ENCODE measurements around the gene AAK1. TPM values are rescaled to one million over a fixed set of nuclear protein-coding genes. Genes with fewer than 3 reads are reported as not detected.

The AAK1 gene
- total and polyA plus RNA-seq, 10 of the 15 experiments (the other 5 are each of a cell fraction or from before 2014, with no cell fraction given), result 2.9 to 41.4 (median 17.5) TPM

GRCh38 chr2:69601179-69601612, 42.3 kb downstream of the AAK1 start:
- FAIRE-seq, result no peak
- WGBS (ENCODE audit: insufficient coverage, insufficient replicate concordance, low lambda C conversion rate, missing lambda C conversion rate), result 47% methylated on average over 2 of the region's 2 CpGs
- intact Hi-C loops (cut with micrococcal nuclease; ENCODE audit: unreplicated experiment), result no loop called here
- TF ChIP-seq POLR2A (IDR thresholded peaks at IDR 0.05; ENCODE audit: low read depth, low read length), result no peak
- no peak for TF ChIP-seq PAX5 (IDR thresholded peaks at IDR 0.05; ENCODE audit: borderline replicate concordance, low read depth, low read length)
- TF ChIP-seq RELB (IDR thresholded peaks at IDR 0.05; ENCODE audit: low read depth), result no peak
- no peak for TF ChIP-seq ZNF207 (IDR thresholded peaks at IDR 0.05; ENCODE audit: borderline replicate concordance)
- TF ChIP-seq BRCA1 (IDR thresholded peaks at IDR 0.05; ENCODE audit: low read depth, low read length), result no peak
- TF ChIP-seq ELK1 (IDR thresholded peaks at IDR 0.05; ENCODE audit: low read depth, low read length), result no peak
- TF ChIP-seq NFXL1 (IDR thresholded peaks at IDR 0.05; ENCODE audit: borderline replicate concordance), result no peak
- no peak for TF ChIP-seq ZBTB40 (IDR thresholded peaks at IDR 0.05; ENCODE audit: borderline replicate concordance)
- TF ChIP-seq ZBTB11 (CRISPR knock-in tag; IDR thresholded peaks at IDR 0.05), result no peak
- TF ChIP-seq SMAD5 (IDR thresholded peaks at IDR 0.05; ENCODE audit: low read depth), result no peak
- no peak for TF ChIP-seq NFYA (IDR thresholded peaks at IDR 0.05; ENCODE audit: borderline replicate concordance, low read depth, low read length)
- TF ChIP-seq EZH2 (IDR thresholded peaks at IDR 0.05; ENCODE audit: borderline replicate concordance, control insufficient read depth, low read depth, low read length), result no peak
- no peak for TF ChIP-seq IKZF1 (conservative IDR thresholded peaks at IDR 0.05)
- no peak for TF ChIP-seq PML (IDR thresholded peaks at IDR 0.05; ENCODE audit: low read length)
- no peak for TF ChIP-seq IRF4 (IDR thresholded peaks at IDR 0.05; ENCODE audit: low read depth, low read length)

More at GRCh38 chr2:69601179-69601612, 42.3 kb downstream of the AAK1 start:
- in situ Hi-C loops (cut with MboI), result no loop called here
- DNase-seq (ENCODE audit: low read depth, low spot score) (no peak), ATAC-seq (no peak; the same call in 2 of the 3 replicates)
- no peaks in the 10 kb centered on the region; a peak in 1 of 4 replicates for H3K36me3 ChIP-seq (ENCODE audit: control insufficient read depth in 2 of 2, insufficient read depth in 2 of 2, low read length in 1 of 2)
- peaks cover 8% of the 10 kb centered on the region for H3K79me2 ChIP-seq (ENCODE audit: control insufficient read depth, insufficient read depth, low read length)
- POLR2A ChIA-PET, result no interaction called here
- H3K27me3 ChIP-seq (replicated peaks in 1 of 2; ENCODE audit: control insufficient read depth in 2 of 2, insufficient read depth in 2 of 2, low read length in 1 of 2), result no peaks in the 10 kb centered on the region
- SMC1A ChIA-PET (ENCODE audit: uncharacterized antibody, unreplicated experiment), result interaction anchor here (0.6 to 1.4 kb wide), 3 partner anchors 13 to 38 kb away, joined by 3 to 5 read pairs (median 5); no protein-coding TSS in a partner anchor
- H2AFZ ChIP-seq (ENCODE audit: control insufficient read depth, low read depth, low read length), result no peak overlapping the region
- CTCF ChIA-PET, result interaction anchor here (0.6 to 1.9 kb wide), 2 partner anchors 33 to 36 kb away, joined by 3 to 6 read pairs; no protein-coding TSS in a partner anchor
- H3K4me2 ChIP-seq (ENCODE audit: control insufficient read depth, insufficient read depth), result no peak overlapping the region
- H3K27ac ChIP-seq (ENCODE audit: control insufficient read depth, insufficient read depth), result no peak overlapping the region
- H3K9ac ChIP-seq (ENCODE audit: control insufficient read depth, insufficient read depth, low read length), result no peak overlapping the region
- BruUV-seq (replicated peaks), result no TSS peak
- no peaks in the 10 kb centered on the region for H3K9me3 ChIP-seq (replicated peaks; ENCODE audit: control insufficient read depth, insufficient read depth, low read length)
- no peak overlapping the region for H3K4me3 ChIP-seq
- RAD21 ChIA-PET (ENCODE audit: unreplicated experiment), result no interaction called here
- peaks cover 14% of the 10 kb centered on the region for H3K4me1 ChIP-seq (ENCODE audit: control insufficient read depth, insufficient read depth, low read length)
- H4K20me1 ChIP-seq (ENCODE audit: control insufficient read depth, insufficient read depth), result no peaks in the 10 kb centered on the region

All from GM12878 (cell line).